HG03571 (cell line): ENCODE measurements around the gene ZNFX1.

Source experiments
- ATAC-seq: cut with Tn5 transposase; IDR thresholded peaks from one replicate; pipeline ENCODE4 v1.9.1; 2021; ENCODE audit not compliant: unreplicated experiment

Gene ZNFX1

GRCh38 chr20:49279677-49280462, 2.0 kb upstream of the ZNFX1 start:
- no peak for ATAC-seq

- ATAC-seq: no peak
These were observed 1.2 kb upstream of the ZNFX1 start for GRCh38 chr20:49278818-49279676.

DNA sequence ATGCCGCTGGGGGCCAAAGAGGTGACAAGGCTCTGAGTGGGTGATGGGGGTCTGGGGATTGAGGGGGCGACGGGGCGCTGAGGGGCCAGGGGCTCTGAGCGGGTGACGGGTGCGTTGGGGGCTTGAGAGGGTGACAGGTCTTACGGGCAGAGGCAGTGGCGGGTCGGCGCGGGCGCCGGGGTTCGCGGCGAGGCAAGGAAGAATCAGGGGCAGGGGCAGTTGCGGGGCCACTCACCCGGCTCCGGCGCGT, 146 bp downstream of the ZNFX1 start:
- no peak for ATAC-seq

DNA sequence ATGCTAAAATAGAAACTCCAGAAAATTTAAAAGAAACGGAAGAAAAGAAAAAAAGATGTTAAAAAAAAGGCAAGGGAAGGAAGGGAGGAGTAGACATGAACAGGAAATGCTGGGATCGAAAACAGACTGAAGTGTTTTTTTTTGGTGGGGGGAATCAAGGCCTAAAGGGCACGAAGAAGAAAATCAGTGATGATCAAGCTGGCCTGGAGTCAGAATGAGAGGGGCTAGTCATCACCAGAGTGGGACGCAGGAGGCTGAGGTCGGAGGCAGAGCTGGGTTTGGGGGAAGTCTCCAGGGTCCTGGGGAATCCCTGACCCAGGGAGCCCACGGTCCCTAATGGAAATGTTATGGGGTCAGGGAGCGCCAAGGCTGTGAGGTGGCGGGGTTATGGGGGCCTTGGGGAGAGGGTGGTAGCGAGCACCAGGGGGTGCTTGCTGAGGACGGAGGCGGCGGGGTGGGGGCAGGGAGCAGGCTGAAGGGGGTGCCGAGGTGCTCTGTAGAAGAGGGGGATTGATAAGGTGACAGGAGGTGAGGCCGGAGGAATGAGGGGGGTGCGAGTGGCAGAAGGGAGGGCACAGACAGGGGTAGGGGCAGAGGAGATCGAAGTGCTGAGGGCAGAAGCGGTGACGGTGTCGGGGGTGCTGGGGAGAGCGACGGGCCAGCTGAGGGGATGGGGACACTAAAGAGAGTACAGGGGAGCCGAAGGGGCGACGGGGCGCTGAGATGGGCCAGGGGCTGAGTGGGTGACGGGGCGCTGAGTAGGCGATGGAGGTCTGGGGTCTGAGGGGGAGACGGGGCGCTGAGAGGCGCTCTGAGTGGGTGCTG, 684 bp downstream of the ZNFX1 start:
- no peak for ATAC-seq

DNA sequence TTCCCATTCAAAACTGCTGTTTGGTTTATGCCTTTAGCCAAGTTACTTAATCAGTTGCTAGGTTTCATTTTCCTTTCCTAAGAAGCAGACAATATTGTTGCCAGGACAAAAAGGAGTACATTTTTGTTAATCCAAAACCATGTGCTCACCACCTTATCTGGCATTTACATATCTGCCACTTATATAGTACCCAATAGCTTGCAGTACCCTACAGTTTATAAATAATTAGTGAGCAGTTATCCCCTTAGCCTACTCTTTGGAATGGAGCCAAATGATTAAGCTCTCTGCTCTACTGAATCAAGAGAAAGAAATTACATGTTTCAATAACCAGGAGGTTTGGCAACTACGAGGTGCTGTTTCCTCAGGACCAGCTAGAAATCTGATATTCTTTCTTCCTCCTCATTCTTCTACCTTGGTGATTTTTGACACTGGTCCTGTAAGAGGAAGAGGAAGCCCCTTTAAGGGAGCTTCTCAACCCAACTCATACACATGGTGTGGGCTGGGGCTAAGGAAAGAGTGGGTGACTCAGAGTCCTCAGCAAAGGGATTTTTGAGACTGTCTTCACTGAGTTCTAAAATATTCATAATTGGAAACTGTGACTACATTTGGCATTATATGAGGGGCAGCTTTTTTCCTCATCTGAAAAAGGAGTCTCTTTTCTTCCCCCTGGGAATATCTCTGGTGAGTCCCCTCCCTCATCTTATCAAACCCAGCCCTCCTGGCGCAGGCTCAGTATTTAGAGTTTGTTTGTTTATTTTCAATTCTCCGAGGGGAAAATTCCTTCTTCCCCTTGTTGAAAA, 1.5 kb downstream of the ZNFX1 start:
- ATAC-seq: no peak

GRCh38 chr20:49275636-49276035, 2.2 kb downstream of the ZNFX1 start:
- ATAC-seq: no peak

- no peak for ATAC-seq
These were observed 2.6 kb downstream of the ZNFX1 start for GRCh38 chr20:49275216-49275615.

DNA sequence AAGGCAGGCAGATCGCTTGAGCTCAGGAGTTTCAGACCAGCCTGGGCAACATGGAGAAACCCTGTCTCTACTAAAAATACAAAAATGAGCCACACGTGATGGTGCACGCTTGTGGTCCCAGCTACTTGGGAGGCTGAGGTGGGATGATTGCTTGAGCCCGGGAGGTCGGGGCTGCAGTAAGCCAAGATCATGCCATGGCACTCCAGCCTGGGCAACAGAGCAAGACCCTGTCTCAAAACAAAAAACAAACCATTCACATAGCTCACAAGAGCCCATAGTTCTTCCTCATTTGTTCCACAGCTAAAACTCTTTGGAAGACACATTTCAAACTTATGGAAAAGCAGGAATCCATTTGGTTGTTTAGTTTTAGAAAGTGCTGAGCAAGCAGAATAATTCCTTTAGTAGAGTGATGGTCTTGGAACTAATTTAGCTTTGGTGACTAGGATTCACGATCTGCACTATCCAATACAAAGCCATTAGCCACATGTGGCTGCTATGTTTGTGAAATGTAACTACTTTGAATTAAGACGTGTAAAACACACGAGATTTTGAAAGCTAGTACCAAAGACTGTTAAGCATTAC, 4.1 kb downstream of the ZNFX1 start:
- ATAC-seq: no peak

GRCh38 chr20:49272654-49273053, 5.2 kb downstream of the ZNFX1 start:
- ATAC-seq: no peak

- no peak for ATAC-seq
These were observed 7.1 kb downstream of the ZNFX1 start for GRCh38 chr20:49270736-49271135.

- no peak for ATAC-seq
These were observed 7.7 kb downstream of the ZNFX1 start for GRCh38 chr20:49270177-49270576.

GRCh38 chr20:49268600-49269365, 9.1 kb downstream of the ZNFX1 start:
- no peak for ATAC-seq

DNA sequence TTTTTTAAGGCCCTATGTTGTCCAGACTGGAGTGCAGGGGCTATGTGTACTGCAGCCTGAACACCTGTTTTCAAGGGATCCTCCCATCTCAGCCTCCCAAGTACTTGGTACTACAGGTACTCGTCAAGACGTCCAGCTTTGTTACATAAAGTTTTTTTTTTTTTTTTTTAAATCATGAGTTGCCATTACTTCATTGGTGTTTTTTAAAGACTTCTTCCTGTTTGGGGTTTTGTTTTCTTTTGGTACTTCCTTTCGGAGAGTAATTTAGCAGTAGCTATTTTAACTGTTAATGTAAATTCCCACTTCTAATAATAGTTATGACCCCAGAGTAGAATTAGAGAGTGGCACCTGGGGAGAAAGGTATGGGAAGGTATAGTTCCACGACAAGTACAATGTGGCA, 10.5 kb downstream of the ZNFX1 start:
- ATAC-seq: no peak

GRCh38 chr20:49262444-49262843, 15.4 kb downstream of the ZNFX1 start:
- ATAC-seq: no peak

DNA sequence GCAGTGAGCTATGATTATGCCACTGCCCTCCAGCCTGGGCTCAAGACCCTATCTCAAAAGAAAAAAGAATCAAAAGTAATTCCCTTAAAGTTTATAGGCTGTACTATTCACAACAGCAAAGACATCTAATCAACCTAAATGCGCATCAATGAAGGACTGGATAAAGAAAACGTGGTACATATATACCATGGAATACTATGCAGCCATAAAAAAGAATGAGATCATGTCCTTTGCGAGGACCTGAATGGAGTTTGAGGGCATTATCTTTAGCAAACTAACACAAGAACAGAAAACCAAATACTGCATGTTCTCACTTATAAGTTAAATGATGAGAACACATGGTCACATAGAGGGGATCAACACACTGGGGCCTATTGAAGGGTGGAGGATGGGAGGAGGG, 16.7 kb downstream of the ZNFX1 start:
- no peak for ATAC-seq

DNA sequence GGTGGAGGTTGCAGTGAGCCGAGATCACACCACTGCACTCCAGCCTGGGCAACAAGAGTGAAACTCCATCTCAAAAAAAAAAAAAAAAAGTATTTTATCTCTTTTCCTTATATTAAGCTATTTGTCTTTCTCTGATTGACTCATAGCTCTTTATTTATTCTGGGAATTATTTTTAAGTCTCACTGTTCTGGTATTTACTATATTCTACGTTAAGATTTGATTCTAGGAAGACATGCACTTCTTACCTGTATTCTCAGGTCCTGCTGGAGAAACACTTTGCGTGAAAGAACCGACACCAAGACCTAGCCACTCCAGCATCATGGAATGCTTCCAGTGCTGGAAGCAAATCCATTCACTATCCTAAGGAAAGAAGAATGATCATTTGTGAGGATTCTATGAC, 17.6 kb downstream of the ZNFX1 start:
- ATAC-seq: no peak

DNA sequence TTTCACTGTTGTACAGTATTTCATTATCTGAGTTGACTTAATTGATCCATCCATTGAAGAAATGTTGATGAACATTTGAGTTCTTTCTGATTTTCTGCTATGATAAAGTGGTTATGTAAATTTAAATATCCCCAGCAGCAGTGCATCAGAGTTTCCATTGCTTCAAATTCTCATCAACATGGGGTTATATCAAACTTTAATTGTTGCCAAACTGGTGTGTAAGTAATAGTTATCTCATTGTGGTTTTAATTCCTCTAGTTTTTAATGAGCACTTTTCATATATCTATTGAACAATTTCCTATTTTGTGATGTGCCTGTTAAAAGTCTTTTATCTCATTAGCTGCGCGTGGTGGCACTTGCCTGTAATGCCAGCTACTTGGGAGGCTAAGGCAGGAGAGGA, 18.1 kb downstream of the ZNFX1 start:
- ATAC-seq: no peak

DNA sequence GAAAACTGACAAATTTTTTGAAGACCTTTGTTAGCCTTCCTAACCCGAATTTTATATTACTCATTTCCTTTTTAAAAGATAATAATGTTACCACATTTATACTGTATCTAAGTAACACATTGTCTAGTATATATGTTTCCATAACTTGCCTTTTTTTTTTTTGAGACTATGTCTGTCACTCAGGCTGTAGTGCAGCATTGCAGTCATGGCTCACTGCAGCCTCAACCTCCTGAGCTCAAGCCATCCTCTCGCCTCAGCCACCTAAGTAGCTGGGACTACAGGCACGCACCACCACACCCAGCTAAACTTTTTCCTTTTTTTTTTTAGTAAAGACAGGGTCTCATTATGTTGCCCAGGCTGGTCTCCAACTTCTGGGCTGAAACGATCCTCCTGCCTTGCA, 18.6 kb downstream of the ZNFX1 start:
- ATAC-seq: no peak

DNA sequence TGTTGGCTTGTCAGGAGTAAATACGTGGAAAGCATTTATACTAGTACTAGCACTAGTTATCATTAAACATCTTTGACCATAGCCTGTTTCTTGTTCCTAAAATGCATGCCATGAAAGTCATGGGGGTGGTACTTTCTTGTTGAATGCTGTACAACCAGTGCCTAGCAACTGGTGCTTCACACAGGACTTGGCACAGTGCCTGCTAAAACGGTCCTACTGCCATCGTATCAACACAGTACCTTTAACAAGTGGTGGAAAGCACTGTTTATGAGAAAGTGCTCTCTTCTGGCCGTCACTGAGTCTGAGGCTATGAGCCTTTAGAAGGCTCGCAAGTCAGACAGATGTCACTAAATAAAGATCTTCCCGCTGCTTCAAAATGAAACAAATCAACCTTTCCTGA, 21.6 kb downstream of the ZNFX1 start:
- no peak for ATAC-seq
